Measurements from ENCODE around the gene NDUFV3. TPM values are rescaled to one million over a fixed set of nuclear protein-coding genes. Genes with fewer than 3 reads are reported as not detected.

NDUFV3 gene
- total and polyA plus RNA-seq, 2 of the 13 experiments (the other 11 are each of a cell fraction or from before 2014, with no cell fraction given) = 14.2 to 29.6 TPM

DNA sequence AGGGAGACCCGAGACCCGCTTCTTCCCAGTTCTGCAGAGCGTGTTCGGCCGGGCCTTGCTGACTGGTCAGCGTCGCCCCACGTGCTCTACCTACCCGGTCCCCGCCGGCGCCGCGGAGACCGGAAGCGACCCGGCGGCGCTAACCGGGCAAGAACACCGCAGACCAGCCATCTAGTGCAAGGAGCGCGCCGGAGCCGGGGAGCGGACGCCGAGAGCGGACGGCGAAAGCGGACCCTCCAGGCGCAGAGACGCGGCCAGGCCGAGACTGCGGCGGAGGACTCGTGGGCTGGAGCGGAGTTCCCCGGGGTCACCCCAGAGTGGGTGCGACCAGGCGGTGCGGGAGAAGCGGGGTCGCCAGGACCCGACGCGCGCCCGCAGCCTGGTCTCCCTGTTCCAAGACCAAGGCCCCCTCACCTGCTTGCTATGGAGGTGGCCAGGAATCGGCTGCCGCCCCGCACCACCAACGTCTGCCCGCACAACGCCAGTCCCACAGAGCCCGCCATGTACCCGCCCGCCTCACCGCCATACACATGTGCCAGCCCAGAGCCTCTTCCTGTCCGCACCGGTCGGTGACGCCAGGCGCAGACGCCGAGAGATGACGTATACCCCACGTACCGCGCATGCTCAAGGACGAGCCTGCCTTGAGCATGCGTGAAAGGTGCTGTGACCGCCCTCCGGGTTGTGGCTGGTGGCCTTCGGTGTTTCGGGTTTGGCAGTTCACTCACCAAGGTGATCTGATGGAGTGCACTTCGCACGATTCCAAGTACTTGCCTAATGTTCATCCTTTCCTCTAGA is 13.9 kb upstream of the NDUFV3 start, which contains the start of gene WDR4 (continued):
- TF ChIP-seq ARNTL (CRISPR knock-in tag; IDR thresholded peaks at IDR 0.05) (peak; percentile 56; the same call in 1 of the 2 replicates), DMAP1 (CRISPR knock-in tag; IDR thresholded peaks at IDR 0.05) (peak; percentile 96), TAF1 (CRISPR knock-in tag; IDR thresholded peaks at IDR 0.05) (peak; percentile 94), ZFP90 (CRISPR knock-in tag; IDR thresholded peaks at IDR 0.05; ENCODE audit: borderline replicate concordance) (no peak), ZC3H13 (CRISPR knock-in tag; IDR thresholded peaks at IDR 0.05) (peak; percentile 84), ZNF839 (CRISPR knock-in tag; IDR thresholded peaks at IDR 0.05; ENCODE audit: borderline replicate concordance) (no peak), ZNF10 (CRISPR knock-in tag; IDR thresholded peaks at IDR 0.05; ENCODE audit: borderline replicate concordance, low read depth) (no peak), MEIS1 (CRISPR knock-in tag; IDR thresholded peaks at IDR 0.05; ENCODE audit: borderline replicate concordance) (no peak), KAT2B (IDR thresholded peaks at IDR 0.05; ENCODE audit: borderline replicate concordance, low read depth, low read length) (no peak), ZFYVE20 (CRISPR knock-in tag; IDR thresholded peaks at IDR 0.05; ENCODE audit: borderline replicate concordance, low read depth) (0 out of 2 replicates have a peak, but pooled peaks have one; percentile 57), JUN (CRISPR knock-in tag; IDR thresholded peaks at IDR 0.05) (no peak), ZNF816 (CRISPR knock-in tag; IDR thresholded peaks at IDR 0.05; ENCODE audit: borderline replicate concordance) (no peak; the same call in 1 of the 2 replicates), ARNT (IDR thresholded peaks at IDR 0.05) (no peak), TMF1 (CRISPR knock-in tag; IDR thresholded peaks at IDR 0.05; ENCODE audit: low read depth) (peak; percentile 29; the same call in 1 of the 2 replicates), MEIS2 (CRISPR knock-in tag; IDR thresholded peaks at IDR 0.05) (peak; percentile 11; the same call in 1 of the 2 replicates), PLRG1 (conservative IDR thresholded peaks at IDR 0.05) (no peak), U2AF1 (optimal IDR thresholded peaks at IDR 0.05; ENCODE audit: low read depth, low read length) (peak; percentile 30), MIXL1 (CRISPR knock-in tag; IDR thresholded peaks at IDR 0.05) (no peak), SMC3 (IDR thresholded peaks at IDR 0.05; ENCODE audit: low read length) (no peak), HOXA7 (CRISPR knock-in tag; IDR thresholded peaks at IDR 0.05) (no peak), ZBTB3 (CRISPR knock-in tag; IDR thresholded peaks at IDR 0.05; ENCODE audit: borderline replicate concordance, low read depth) (no peak)
- TF ChIP-seq, protein P1, sequence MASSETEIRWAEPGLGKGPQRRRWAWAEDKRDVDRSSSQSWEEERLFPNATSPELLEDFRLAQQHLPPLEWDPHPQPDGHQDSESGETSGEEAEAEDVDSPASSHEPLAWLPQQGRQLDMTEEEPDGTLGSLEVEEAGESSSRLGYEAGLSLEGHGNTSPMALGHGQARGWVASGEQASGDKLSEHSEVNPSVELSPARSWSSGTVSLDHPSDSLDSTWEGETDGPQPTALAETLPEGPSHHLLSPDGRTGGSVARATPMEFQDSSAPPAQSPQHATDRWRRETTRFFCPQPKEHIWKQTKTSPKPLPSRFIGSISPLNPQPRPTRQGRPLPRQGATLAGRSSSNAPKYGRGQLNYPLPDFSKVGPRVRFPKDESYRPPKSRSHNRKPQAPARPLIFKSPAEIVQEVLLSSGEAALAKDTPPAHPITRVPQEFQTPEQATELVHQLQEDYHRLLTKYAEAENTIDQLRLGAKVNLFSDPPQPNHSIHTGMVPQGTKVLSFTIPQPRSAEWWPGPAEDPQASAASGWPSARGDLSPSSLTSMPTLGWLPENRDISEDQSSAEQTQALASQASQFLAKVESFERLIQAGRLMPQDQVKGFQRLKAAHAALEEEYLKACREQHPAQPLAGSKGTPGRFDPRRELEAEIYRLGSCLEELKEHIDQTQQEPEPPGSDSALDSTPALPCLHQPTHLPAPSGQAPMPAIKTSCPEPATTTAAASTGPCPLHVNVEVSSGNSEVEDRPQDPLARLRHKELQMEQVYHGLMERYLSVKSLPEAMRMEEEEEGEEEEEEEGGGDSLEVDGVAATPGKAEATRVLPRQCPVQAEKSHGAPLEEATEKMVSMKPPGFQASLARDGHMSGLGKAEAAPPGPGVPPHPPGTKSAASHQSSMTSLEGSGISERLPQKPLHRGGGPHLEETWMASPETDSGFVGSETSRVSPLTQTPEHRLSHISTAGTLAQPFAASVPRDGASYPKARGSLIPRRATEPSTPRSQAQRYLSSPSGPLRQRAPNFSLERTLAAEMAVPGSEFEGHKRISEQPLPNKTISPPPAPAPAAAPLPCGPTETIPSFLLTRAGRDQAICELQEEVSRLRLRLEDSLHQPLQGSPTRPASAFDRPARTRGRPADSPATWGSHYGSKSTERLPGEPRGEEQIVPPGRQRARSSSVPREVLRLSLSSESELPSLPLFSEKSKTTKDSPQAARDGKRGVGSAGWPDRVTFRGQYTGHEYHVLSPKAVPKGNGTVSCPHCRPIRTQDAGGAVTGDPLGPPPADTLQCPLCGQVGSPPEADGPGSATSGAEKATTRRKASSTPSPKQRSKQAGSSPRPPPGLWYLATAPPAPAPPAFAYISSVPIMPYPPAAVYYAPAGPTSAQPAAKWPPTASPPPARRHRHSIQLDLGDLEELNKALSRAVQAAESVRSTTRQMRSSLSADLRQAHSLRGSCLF (CRISPR knock-in tag; IDR thresholded peaks at IDR 0.05; ENCODE audit: borderline replicate concordance) = 0 out of 2 replicates have a peak, but pooled peaks have one; percentile 60
- TF ChIP-seq, protein P2, sequence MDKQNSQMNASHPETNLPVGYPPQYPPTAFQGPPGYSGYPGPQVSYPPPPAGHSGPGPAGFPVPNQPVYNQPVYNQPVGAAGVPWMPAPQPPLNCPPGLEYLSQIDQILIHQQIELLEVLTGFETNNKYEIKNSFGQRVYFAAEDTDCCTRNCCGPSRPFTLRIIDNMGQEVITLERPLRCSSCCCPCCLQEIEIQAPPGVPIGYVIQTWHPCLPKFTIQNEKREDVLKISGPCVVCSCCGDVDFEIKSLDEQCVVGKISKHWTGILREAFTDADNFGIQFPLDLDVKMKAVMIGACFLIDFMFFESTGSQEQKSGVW (CRISPR knock-in tag; IDR thresholded peaks at IDR 0.05; ENCODE audit: borderline replicate concordance) = no peak
- TF ChIP-seq, protein P3, sequence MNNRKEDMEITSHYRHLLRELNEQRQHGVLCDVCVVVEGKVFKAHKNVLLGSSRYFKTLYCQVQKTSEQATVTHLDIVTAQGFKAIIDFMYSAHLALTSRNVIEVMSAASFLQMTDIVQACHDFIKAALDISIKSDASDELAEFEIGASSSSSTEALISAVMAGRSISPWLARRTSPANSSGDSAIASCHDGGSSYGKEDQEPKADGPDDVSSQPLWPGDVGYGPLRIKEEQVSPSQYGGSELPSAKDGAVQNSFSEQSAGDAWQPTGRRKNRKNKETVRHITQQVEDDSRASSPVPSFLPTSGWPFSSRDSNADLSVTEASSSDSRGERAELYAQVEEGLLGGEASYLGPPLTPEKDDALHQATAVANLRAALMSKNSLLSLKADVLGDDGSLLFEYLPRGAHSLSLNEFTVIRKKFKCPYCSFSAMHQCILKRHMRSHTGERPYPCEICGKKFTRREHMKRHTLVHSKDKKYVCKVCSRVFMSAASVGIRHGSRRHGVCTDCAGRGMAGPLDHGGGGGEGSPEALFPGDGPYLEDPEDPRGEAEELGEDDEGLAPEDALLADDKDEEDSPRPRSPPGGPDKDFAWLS (CRISPR knock-in tag; IDR thresholded peaks at IDR 0.05; ENCODE audit: borderline replicate concordance) = no peak
